Keratinocyte (primary cell): ENCODE data around the gene ATXN10. TPM values are rescaled to one million over a fixed set of nuclear protein-coding genes. Genes with fewer than 3 reads are reported as not detected.

Source experiments
- DNase-seq: peaks from one replicate; pipeline ENCODE4 v3.0.0-alpha.2; 2011; ENCODE audit warnings: low read depth, missing footprints, low spot score
- FAIRE-seq: peaks from 2 replicates; lab custom pipeline; 2011; peaks lifted over from hg19 to GRCh38; lab: Jason Lieb, UNC
- H2AFZ ChIP-seq: 2 replicates; pipeline ENCODE4 v1.6.0; 2012; ENCODE audit warnings: low read length, control low read depth, inconsistent platforms; ENCODE audit not compliant: control insufficient read depth
- H3K27ac ChIP-seq: 2 replicates; pipeline ENCODE4 v1.5.1; 2011; ENCODE audit warnings: low read length; ENCODE audit not compliant: control insufficient read depth, insufficient read depth
- H3K27me3 ChIP-seq: 3 replicates; pipeline ENCODE4 v1.6.0; 2011; ENCODE audit warnings: low read length; ENCODE audit not compliant: control insufficient read depth, insufficient read depth; ENCODE audit errors: extremely low read depth
- H3K36me3 ChIP-seq, 2 experiments: 2 replicates in 1 of 2; 3 replicates in 1 of 2; pipeline ENCODE4 v1.5.1; 2011; ENCODE audit warnings: low read length in 2 of 2, mild to moderate bottlenecking in 1 of 2; ENCODE audit not compliant: control insufficient read depth in 2 of 2, insufficient read depth in 2 of 2; ENCODE audit errors: extremely low read depth in 1 of 2
- H3K4me1 ChIP-seq: 3 replicates; pipeline ENCODE4 v1.5.1; 2011; ENCODE audit warnings: low read length; ENCODE audit not compliant: control insufficient read depth, insufficient read depth; ENCODE audit errors: extremely low read depth
- H3K4me2 ChIP-seq: 3 replicates; pipeline ENCODE4 v1.6.0; 2011; ENCODE audit warnings: low read depth, low read length; ENCODE audit not compliant: control insufficient read depth, insufficient read depth; ENCODE audit errors: extremely low read depth
- H3K4me3 ChIP-seq, 3 experiments: fragments of 200-600 bp in 1 of 3; sonication (generic) in 1 of 3; 2 replicates in 2 of 3; 3 replicates in 1 of 3; pipeline ENCODE4 v1.5.1; 2011 to 2016; ENCODE audit warnings: low read length in 3 of 3, mild to moderate bottlenecking in 3 of 3, control low read depth in 2 of 3, inconsistent platforms in 1 of 3, low read depth in 1 of 3, mixed read lengths in 1 of 3, mixed run types in 1 of 3, moderate library complexity in 1 of 3; ENCODE audit not compliant: control insufficient read depth in 2 of 3, insufficient read depth in 2 of 3; ENCODE audit errors: extremely low read depth in 1 of 3
- H3K79me2 ChIP-seq: 2 replicates; pipeline ENCODE4 v1.6.0; 2012; ENCODE audit warnings: low read length; ENCODE audit not compliant: control insufficient read depth, insufficient read depth
- H3K9ac ChIP-seq: 3 replicates; pipeline ENCODE4 v1.6.0; 2011; ENCODE audit warnings: low read length; ENCODE audit not compliant: control insufficient read depth, insufficient read depth; ENCODE audit errors: extremely low read depth
- H3K9me1 ChIP-seq: 3 replicates; pipeline ENCODE4 v1.6.0; 2011; ENCODE audit warnings: low read length; ENCODE audit not compliant: control insufficient read depth, insufficient read depth; ENCODE audit errors: extremely low read depth
- H3K9me3 ChIP-seq: 2 replicates; pipeline ENCODE4 v1.5.1; 2012; ENCODE audit warnings: low read depth, low read length; ENCODE audit not compliant: control insufficient read depth
- H4K20me1 ChIP-seq: 3 replicates; pipeline ENCODE4 v1.6.0; 2011; ENCODE audit warnings: low read length; ENCODE audit not compliant: control insufficient read depth, insufficient read depth; ENCODE audit errors: extremely low read depth
- CTCF ChIP-seq, 3 experiments: IDR thresholded peaks in 1 of 3; conservative IDR thresholded peaks in 1 of 3; optimal IDR thresholded peaks in 1 of 3; 2 replicates in 2 of 3; 3 replicates in 1 of 3; pipeline versions ENCODE3 to v1.5.1; 2011; ENCODE audit warnings: low read length in 3 of 3, mild to moderate bottlenecking in 3 of 3, moderate library complexity in 2 of 3, control low read depth in 1 of 3, inconsistent platforms in 1 of 3; ENCODE audit not compliant: insufficient read depth in 2 of 3; ENCODE audit errors: extremely low read depth in 1 of 3
- EZH2 ChIP-seq: IDR thresholded peaks from one replicate; pipeline ENCODE4 v1.6.1; 2012; ENCODE audit warnings: inconsistent platforms, mild to moderate bottlenecking, low read length, moderate library complexity
- dilution Hi-C: fragments of 300-500 bp; cut with MboI; formaldehyde crosslinking; loops from one replicate; pipeline ENCODE4 v1.7.0; 2020; ENCODE audit warnings: low sequenced_read_pairs; ENCODE audit not compliant: extremely low pct_ligation_motif_present
- polyA plus RNA-seq, 5 experiments: library from polyadenylated mRNA; depleted of rRNA in 3 of 5; stranded (reverse) in 3 of 5; stranded (forward) in 1 of 5; unstranded in 1 of 5; fragments of >200 nt; gene quantifications; 1 replicate in 1 of 5; 2 replicates in 3 of 5; 3 replicates in 1 of 5; pipeline versions ENCODE4 v1.2.1 to v1.2.3, GENCODE V29; 2011 to 2012; ENCODE audit warnings: missing spikeins in 2 of 5, low read depth in 1 of 5, low replicate concordance in 1 of 5

ATXN10 gene
- polyA plus RNA-seq, 1 donor (not counting 4 experiments of a cell fraction or from before 2014, with no cell fraction given) = 276 TPM

DNA sequence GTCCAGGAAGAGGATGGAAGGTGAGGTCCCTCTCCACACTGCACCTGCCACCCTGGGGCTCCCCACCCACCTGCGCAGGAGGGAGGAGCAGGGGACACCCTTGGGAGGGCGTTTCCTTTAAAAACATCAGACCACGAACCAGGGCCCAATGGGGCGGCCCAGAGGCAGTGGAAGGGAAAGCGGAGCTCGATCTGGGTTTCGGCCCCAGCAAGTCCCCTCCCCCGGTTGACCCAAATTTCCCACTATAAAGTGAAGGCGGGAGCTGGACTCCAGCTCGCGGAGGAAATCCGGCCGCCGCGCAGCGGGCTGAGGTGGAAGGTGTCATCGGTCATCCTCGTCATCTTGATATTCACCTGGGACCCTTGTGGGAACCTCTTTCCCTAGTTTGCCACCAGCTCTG is 206.0 kb downstream of the ATXN10 start:
- H3K9me3 ChIP-seq = no peaks in the 10 kb centered on the region
- no peak overlapping the region for H3K9ac ChIP-seq
- H3K4me2 ChIP-seq = no peak overlapping the region
- no peak overlapping the region for H3K4me3 ChIP-seq
- no peak for DNase-seq
- no peaks in the 10 kb centered on the region for H3K79me2 ChIP-seq
- H3K36me3 ChIP-seq = no peaks in the 10 kb centered on the region
- H2AFZ ChIP-seq = no peak overlapping the region
- TF ChIP-seq EZH2 (no peak), CTCF (optimal IDR thresholded peaks at IDR 0.05 in 1 of 3, IDR thresholded peaks at IDR 0.05 in 1 of 3, conservative IDR thresholded peaks at IDR 0.05 in 1 of 3; ENCODE audit: extremely low read depth in 1 of 3, insufficient read depth in 2 of 3, low read length in 3 of 3) (no peak)
- no peaks in the 10 kb centered on the region for H3K9me1 ChIP-seq
- H3K4me1 ChIP-seq = no peaks in the 10 kb centered on the region
- no peak overlapping the region for H3K27ac ChIP-seq
- FAIRE-seq = no peak
- no peaks in the 10 kb centered on the region for H4K20me1 ChIP-seq
- peaks cover 52% of the 10 kb centered on the region for H3K27me3 ChIP-seq
- dilution Hi-C loops = no loop called here

DNA sequence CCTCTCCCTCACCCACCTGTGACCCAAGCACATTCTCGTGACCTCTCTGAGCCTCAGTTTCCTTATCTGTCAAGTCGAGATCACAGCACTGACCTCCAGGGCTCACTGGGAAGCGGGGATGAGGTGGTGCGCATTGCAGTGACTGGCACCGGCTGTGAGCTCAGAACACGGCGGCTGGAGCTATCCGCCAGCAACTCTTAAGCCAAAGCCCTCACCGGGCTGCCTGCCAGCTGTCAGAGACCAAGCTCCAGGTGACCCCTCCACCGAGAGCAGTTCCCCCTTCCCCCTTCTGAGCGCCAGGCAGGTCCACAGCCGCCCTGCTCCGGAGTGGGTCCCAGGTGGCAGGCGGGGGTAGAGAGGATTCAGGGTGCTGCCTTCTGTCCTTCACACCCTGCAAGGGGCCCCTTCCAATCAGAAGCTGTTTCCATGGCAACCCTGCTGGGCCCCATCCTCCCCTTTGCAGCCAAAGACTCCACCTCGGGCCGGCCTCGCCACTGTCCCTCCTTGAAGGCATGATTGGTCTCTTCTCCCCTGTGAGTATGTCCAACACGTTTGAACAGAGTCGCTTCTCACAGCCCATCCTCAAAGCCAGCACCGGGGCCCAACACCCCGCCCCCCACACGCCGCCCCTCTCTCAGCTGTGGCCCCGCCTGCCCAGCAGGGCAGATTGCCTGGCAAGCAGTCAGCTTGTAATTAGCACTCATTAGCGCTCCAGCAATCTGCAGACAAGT is 206.6 kb downstream of the ATXN10 start:
- DNase-seq (no peak), FAIRE-seq (no peak)
- Histone ChIP-seq H4K20me1 (no peaks in the 10 kb centered on the region), H3K27ac (no peak overlapping the region), H3K4me2 (no peak overlapping the region), H3K9me3 (no peaks in the 10 kb centered on the region), H3K4me1 (peaks cover 5% of the 10 kb centered on the region), H3K9ac (no peak overlapping the region), H3K36me3 (no peaks in the 10 kb centered on the region), H3K79me2 (no peaks in the 10 kb centered on the region), H3K4me3 (no peak overlapping the region), H2AFZ (no peak overlapping the region), H3K9me1 (no peaks in the 10 kb centered on the region), H3K27me3 (peaks cover 57% of the 10 kb centered on the region)
- dilution Hi-C loops = no loop called here
- TF ChIP-seq EZH2 (no peak), CTCF (optimal IDR thresholded peaks at IDR 0.05 in 1 of 3, IDR thresholded peaks at IDR 0.05 in 1 of 3, conservative IDR thresholded peaks at IDR 0.05 in 1 of 3; ENCODE audit: extremely low read depth in 1 of 3, insufficient read depth in 2 of 3, low read length in 3 of 3) (no peak)
